Fibroblast of skin of back (primary cell): ENCODE results near the gene PIPOX.

Source experiments
- DNase-seq: peaks from one replicate; pipeline ENCODE4 v3.0.0-alpha.2; 2013

PIPOX gene

DNA sequence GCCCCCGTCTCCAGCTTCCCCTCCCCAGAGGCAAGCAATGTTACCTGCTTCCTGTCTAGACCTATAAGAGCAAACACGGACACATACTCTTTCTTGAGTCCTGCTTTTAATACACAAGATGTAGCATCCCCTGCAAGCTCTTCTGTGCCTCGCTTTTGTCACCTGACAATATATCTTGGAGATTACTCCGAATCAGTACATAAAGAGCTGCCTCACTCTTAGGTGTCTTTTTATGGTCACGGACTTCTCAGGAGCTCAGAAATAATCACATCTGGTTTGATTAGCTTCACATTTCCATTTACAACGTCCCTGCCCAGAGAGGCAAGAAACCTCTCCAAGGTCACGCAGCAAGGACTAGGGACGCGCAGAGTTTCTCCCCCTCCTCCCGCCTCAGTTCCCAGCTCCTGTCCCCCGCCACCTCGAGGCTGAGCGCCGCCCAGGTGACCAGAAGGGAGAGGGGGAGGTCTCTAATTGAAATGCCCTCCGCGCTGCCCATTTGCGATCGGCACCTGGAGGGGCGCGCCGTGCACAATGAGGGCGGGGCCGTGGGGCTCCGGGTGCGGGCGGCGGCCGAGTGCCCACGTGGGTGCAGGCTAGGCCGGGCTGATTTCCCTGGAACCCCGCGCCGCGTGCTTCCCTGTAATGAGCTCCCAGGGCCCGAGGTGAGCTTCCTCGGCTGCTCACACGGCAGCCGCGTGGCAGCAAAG, 23.3 kb upstream of the PIPOX start:
- no peak for DNase-seq

DNA sequence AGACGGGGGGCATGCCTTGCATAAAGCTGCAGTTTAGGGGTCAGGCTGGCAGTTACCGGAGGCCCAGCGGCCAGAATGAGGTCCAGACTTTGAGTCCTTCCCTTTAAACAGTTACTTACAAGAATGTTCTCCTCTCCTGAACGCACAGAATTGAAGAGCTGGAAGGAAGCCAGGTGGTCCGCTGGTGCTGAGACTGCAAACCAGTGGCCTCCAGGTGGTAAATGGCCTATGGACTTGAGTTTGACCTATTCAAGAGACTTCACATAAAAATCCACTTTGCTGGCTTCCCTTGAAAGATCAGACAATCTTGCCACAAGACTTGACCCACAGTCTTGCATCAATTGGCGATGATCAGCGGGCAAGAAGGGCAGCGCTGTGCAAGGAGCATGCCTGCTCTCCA, 22.4 kb upstream of the PIPOX start:
- DNase-seq, result no peak

DNA sequence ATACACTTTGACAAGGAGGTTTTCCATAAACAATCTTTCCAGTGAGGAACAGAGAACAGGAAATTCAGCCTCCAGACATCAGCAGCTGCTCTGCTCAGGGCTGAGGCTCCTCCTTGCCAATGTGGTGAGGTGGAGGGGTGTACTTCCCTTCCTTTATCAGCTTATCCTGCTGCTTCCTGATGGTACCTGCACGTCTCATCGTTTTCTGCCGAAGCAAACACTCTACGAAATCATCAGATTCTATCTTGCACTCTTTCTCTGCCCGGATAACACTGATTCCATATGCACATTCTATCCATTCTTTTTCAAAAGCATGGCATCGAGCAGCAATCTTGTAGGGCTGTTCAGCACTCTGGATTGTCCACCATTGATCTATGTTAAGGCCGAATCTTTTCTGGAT, 21.7 kb upstream of the PIPOX start:
- DNase-seq, result no peak

DNA sequence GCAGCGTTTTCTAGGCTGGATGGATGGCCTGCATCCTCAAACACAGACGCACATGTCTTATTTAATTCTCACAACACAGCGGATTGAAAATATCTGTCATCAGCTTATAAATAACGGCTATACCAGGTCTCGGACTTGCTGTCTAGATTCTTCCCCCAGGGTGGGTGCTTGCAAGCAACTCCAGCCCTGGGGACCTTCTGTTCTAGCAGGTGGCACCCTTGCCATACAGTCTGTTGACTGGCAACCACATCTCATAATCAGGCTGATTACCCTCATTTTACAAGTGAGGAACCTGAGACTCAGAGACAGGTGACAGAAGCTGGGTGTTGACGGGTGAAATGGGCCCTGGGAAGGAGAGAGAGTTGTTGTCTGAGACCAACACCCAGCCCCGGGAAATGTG, 20.9 kb upstream of the PIPOX start:
- DNase-seq, result no peak

DNA sequence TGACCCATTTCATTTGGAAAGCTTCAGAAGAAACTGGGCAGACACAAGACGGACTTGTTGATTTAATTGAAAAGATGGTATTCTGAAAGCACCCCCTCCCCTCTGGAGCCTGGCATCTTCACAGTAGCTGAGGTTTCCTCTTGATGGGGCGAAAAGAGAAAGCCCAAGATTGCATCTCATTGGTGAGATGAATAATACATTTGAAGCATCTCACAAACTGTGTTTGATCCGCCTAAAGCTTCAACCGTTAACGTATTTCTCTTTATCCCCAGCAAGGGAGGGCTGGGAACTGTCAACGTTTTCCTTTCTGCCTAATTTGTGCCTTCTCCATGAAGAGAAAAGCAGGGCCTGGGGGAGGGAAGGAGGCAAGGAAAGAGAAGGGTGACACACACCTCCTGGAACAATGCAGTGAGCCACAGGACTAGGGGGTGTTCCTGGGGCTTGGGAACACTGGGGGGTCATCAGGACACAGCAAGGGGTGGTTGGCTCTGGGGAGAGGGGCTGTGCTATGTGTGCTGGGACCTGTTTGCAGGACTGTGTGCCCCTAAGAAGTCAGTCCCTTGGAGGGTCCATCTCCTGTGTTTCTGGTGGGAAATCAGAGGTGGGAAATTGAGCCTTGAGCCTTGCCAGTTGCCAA, 18.5 kb upstream of the PIPOX start:
- DNase-seq, result no peak

DNA sequence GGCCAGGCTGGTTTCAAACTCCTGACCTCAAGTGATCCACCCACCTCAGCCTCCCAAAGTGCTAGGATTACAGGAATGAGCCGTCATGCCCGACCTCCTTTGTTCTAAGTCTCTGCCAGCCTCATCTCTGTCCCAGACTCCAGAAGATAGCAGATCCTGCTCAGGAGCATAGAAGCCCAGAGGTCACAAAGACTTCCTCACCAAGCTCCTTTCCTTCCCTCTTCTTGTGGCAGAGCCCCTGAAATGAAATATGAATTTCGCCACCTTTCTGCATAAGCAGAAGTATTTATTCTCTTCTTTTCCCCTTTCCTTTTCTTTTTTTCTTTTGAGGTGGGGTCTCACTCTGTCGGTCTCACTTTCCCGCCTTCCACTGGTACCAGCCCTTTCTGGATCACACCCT, 11.5 kb upstream of the PIPOX start:
- DNase-seq, result no peak

DNA sequence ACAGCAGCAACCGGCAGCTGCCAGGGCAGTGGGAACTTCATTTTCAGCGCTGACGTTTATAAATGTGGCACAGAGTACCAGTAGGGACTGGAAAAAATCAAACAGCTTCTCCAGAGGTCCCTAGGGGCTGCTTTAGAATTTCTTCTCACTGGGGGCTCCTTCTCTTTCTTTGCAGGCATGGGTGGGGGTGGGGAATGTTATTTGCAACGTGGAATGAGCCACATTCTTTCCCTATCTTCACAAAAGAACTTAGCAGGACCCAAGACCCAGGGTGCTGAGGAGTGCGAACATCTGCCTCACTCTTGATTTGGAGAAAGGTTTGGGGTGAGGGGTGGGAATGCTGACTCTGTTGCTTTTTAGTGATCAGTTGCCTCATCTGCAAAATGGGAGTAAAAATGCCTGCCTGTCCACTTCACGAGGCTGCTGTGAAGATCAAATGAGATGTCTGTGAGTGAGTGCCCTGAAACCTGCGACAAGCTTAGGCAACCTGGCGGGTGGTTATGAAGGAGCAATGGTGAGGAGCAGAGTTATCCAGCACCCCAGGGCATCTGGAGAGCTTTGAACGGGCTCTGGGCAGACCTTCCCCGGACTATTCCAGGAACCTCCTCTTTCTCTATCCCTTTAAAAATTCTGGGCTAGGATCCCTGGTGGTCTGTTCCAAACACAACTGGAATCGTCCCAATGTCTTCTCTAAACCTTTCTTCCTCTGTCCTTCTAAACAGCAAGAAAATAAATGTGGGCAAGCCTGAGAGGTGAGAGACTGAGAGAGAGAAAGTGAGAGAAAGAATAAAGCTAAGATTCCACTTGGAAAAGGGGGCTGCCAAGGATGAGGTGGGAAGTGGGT, 10.7 kb upstream of the PIPOX start:
- DNase-seq, result no peak

DNA sequence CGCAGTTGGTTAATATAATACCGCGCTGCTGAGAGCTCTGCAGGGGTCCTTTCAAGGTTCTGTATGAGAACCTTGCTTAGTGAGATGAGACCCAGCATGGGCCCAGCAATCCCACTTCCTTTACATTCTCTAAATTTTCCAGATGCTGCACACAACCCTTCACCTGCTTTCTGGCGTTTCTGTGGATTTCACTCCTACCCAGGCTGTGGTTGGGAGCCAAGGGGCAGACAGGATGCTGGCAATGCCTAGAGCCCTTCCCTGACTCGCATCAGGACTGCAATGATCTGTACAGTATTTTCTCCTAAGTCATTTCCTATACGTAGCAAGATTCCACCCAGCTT, 10.1 kb upstream of the PIPOX start:
- DNase-seq, result no peak

DNA sequence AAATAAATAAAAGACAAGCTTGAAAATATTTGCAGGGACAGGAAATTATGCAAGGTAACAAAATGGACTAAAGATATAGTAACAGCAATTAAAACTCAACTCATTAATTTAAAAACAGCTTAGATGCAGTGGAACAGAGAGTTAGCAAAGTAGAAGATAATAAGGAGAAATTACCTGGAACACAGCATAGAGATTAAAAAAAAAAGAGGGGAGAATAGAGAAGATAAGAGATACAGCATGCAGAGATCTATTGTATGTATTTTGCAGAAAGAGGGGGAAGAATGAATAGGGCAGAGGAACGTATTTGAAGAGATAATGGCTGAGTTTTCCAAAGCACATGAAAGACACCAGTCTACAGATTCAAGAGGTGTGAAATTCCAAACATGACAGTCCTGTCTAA, 8.4 kb upstream of the PIPOX start:
- DNase-seq, result no peak

DNA sequence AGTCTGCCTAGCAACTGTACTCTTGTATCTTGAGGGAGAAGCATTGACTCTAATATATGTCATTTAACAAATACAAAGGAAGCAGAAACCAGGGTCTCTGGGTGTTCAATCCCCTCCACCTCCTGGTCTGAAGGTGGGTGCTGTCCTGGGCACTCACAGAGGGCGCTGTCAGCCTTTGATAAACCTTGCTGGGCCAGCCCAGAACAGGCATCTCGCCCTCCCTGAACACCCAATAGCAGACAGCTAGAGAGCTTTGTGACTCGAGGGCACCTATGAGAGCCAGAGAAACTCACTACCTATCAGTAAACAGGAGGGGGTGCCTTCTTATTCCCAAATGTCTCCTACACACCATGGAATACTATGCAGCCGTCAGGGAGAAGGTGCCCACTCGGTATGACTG, 6.4 kb upstream of the PIPOX start:
- DNase-seq, result no peak

DNA sequence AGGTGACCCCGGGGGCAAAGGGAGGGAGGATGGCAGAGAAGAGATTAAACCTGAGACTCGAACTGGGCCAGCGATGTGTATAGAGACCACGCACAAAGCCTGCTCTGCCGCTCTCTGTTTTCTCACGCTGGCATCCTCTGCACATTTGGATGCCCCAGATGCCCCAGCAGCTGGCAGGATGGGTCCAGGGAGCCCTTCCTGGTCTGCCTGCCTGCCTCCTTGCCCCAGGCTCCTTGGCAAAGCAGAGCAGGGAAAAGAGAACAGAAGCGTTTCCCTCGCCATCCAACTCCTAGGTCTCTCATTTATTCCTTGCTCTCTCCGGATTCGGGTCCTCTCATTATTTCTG, 5.2 kb upstream of the PIPOX start:
- no peak for DNase-seq

DNA sequence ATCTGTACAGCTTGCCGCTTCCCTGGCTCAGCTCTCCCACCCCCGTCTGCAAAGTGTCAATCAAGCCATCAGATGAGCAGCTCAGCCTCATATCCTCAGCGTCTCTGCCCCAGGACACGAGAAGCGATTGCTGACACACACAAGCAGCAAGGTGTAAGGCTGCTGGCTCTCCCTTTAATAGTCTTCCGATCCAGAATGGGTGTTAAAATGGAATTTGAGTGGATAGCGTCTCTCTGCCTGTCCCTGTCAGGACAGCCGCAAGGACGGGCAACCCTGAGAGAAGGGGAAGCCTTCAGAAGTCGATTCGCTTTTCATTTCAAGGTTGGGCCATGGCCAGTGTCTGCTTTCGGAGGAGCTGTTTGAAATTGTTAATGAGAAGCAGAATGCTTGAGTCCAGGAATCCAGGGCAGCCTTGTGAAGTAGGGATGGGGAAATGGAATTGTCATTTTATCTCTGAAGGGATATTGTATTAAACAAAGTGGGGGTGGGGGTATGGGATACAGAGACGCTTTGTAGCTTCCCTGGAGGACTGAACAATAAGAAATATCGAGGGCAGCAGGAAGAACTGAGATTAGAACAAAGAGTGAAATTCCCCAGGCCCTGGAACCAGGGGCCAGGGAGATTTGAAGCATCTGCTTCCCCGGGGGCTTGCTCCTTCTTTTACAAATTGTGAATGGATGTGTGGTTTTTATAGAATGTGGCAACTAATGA, 4.7 kb upstream of the PIPOX start:
- DNase-seq, result no peak

DNA sequence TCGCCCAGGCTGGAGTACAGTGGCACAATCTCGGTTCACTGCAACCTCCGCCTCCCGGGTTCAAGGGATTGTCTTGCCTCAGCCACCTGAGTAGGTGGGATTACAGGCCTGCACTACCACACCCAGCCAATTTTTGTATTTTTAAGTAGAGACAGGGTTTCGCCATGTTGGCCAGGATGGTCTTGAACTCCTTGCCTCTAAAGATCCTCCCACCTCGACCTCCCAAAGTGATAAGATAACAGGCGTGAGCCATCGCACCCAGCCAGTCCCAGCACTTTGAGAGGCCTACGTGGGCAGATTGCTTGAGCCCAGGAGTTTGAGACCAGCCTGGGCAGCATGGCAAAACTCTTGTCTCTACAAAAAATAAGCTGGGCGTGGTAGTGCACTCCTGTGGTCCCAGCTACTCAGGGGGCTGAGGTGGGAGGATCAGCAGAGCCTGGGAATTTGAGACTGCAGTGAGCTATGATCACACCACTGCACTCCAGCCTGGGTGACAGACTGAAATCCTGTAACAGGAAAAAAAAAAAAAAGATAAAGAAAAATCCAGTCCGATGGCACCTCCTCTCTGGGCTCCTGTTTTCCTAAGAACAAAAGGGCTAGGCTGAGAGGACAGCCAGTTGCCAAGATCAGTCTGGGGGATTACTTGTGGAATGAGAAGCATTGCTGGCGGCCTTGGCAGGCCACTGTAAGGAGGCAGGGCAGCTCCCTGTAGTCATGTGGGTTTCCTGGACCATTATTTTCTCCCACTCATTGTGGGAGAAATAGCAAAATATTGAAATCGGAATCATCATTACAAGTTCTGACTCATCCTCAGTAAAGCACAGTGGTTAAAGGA, 3.0 kb upstream of the PIPOX start:
- DNase-seq, result peak; percentile 94

DNA sequence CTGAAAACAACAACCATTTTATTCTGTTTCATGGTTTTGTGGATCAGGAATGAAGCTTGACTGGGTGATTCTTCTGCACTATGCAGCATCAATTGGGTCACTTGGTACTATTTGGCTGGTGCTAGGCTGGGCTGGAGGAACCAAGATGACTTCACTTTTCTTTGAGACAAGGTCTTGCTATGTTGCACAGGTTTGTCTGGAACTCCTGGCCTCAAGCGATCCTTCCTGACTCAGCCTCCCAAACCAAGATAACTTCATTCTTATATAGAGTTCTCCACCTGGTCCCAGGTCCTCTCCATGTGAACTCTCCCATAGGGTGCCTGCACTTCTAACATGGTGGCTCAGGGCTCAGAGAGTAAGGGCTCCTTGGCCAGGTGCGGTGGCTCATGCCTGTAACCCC, 1.9 kb upstream of the PIPOX start:
- DNase-seq, result no peak

DNA sequence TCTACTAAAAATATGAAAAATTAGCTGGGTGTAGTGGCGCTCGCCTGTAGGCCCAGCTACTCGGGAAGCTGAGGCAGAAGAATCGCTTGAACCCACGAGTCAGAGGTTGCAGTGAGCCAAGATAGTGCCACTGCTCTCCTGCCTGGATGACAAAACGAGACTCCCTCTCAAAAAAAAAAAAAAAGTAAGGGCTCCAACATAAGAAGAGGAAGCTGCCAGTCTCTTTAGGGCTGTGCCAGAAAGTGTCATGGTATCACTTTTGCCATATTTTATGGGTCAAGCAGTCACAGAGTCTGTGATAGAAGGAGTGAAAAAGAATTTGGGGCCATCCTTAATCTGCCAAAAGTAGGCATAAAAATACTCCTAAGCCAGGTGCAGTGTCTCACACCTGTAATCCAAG, 1.4 kb upstream of the PIPOX start:
- DNase-seq, result no peak

DNA sequence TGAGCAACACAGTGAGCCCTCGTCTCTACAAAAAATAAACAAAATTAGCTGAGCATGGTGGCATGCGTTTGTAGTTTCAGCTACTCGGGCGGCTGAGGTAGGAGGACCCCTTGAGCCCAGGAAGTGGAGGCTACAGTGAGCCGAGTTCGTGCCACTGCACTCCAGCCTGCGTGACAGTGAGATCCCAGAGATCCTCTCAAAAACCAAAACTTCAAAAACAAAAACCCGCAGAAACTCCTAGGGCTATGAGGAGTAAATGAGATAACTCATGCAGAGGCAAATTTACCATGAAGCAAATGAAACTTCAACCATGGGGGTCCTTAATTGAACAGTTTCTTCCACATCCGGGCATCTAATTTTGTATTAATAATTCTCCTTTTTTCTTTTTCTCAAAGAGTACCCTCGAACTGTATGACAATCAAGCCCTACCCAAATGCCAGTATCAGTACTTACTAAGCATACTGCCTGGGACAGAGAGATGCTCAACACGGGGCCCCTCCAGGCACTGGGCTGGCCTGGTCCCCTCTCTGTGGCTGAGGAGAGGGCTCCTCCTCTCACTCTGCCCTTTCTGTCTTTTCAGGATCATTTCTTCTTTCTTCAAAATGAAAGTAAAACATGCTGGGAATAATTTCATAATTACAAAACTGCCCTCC, 789 bp upstream of the PIPOX start:
- DNase-seq, result no peak

DNA sequence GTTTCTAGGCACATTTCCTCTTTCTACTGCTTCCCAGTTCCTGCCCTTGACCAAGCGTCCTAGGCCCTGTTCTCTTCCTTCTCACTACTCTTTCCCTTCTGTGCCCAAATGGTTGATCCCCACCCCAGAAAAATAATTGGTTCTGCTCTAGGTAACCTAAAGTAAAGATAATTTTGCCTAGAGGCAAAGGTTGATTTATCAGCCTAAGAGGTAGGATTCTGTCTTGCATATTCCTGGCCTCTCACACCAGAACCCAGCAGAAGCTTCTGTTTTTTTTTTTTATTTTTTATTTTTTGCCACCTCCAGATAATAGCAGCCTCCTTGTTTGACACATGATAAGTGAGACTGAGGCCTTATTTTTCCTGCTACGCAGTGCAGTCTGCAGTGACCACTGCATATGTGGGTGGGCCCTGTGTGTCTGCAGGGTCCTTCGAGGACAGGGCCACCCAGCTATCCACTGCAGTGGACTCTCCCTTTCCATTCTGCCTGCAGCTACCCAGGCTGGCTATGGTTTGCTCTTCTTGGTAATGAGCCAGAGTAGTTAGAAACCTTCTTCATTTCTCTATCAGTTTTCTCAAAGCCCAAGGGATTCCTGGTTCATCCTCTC, 701 bp downstream of the PIPOX start:
- DNase-seq, result no peak

DNA sequence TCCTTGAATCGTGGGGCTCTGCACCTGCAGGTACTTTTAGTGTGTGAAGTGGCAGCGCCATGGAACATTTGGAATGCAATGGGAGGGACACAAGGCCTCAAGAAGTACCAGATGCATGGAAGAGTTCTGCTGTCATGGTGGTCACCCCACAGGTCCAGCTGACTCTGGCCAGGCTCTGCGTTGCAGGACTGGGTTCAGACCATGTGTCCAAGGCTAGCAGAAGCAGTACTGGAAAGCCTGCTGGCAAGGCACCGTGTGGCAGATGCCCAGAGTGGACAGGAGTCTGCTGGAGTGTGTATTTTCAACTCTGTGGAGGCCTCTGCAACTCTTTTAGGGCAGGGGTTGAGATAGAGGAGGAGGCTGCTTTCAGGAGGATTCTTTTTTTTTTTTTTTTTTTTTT, 2.1 kb downstream of the PIPOX start:
- DNase-seq, result no peak

DNA sequence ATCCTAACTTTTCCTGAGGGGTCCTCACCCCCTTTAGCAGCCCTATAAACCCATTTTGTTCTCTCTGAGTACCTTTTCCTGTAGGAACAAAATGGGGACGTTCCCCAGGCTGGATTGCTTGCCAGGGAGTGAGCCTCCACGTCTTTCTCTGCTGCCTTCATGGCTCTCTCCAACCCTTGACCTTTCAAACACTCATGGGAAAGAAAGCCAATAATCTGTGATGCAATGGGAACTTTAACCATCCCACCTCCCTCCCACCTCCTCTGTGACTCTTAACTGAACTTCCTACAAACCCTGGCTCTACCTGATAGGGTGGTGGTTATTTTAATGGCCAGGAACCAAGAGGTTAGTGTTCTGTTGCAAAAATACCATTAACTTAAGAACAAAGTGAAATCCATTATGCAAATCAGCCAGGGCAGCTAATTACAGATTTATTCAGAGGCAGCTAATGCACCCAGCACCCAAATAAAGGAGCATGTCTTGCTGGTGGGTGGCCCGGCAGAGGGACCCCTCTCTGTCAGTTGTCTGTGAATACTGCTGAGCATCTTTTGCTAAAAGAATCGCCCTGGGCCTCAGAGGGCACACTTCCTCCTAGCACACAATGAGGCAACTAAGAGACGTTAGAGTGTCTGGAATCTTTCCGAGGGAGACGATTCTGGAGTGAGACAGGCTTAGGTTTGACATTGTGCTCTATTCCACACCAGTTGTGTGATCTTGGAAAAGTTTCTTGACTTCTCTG, 3.0 kb downstream of the PIPOX start:
- no peak for DNase-seq

DNA sequence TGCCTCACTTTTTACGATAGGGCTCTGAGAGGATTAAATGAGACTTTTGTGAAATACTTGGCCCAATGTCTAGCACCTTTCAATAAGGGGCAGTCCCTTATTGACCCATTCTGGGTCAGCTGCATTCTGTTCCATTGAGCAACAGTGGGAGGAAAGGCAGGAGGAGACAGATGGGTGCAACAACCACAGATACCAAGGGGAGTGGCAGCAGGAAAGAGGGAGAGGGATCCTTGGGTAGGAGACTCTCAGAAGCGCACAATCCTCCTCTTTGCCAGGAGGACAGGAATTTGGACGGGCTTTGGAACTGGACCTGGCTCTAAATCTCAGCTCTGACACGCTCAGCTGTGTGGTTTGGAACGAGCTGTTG, 3.5 kb downstream of the PIPOX start:
- no peak for DNase-seq
